Activated CD8-positive, alpha-beta memory T cell treated with anti-CD3 and anti-CD28 coated beads for 36 hours (primary cell): ENCODE data around the gene ANKRD20A1. TPM values are rescaled to one million over a fixed set of nuclear protein-coding genes. Genes with fewer than 3 reads are reported as not detected.
"Not testable (repeated sequence)": the region's sequence is repeated elsewhere in the genome, so short reads cannot be mapped to it uniquely, and the experiment has no call there.

Experiments
- CTCF ChIA-PET: fragments of 350-600 bp; sonication (Branson Sonifier 250); formaldehyde crosslinking; loops from one replicate; lab custom pipeline; 2021; ENCODE audit warnings: antibody characterized with exemption; lab: Charles Lee
- POLR2A ChIA-PET: fragments of 350-600 bp; sonication (Branson Sonifier 250); formaldehyde crosslinking; loops from one replicate; lab custom pipeline; 2021; ENCODE audit warnings: antibody characterized with exemption; lab: Charles Lee
- total RNA-seq, 2 experiments: library from RNA; stranded (reverse); gene quantifications; one replicate each; pipeline ENCODE4 v1.2.3, GENCODE V29; 2021

ANKRD20A1 gene
- not detected for total RNA-seq

GRCh38 chr9:67858871-67859270 lies at the start of gene ANKRD20A1:
Gene ANKRD20A1, plus strand, starts transcription at chr9:67858931. Its CDS starts 496 bp downstream, at chr9:67859427.
- CTCF ChIA-PET, POLR2A ChIA-PET: not testable (repeated sequence)

- POLR2A ChIA-PET, CTCF ChIA-PET: not testable (repeated sequence)
Observed at GRCh38 chr9:67832088-67832487, 26.6 kb upstream of the ANKRD20A1 start.
